HepG2 (cell line): ENCODE data around the gene RNASE13. TPM values are rescaled to one million over a fixed set of nuclear protein-coding genes. Genes with fewer than 3 reads are reported as not detected.
A peak's percentile ranks its signal among the peaks of the same experiment; 100 is the strongest.

Experiments used
- ATF4 ChIP-seq, 2 experiments: fragments of 450-650 bp in 1 of 2; sonication (generic) in 1 of 2; formaldehyde crosslinking; IDR thresholded peaks; 2 replicates each; pipeline versions ENCODE4 v1.5.0 to v1.8.0; 2020 to 2022; ENCODE audit warnings: mild to moderate bottlenecking in 1 of 2, missing genetic modification reagents in 1 of 2
- GATAD2A ChIP-seq: IDR thresholded peaks from 2 replicates; pipeline ENCODE4 v1.6.1; 2016
- MTF1 ChIP-seq: sonication (generic); formaldehyde crosslinking; IDR thresholded peaks from 2 replicates; pipeline ENCODE4 v1.5.0; 2020; ENCODE audit warnings: missing genetic modification reagents
- PAF1 ChIP-seq: IDR thresholded peaks from 2 replicates; pipeline ENCODE4 v1.6.1; 2016; ENCODE audit warnings: missing genetic modification reagents, missing compliant biosample characterization
- TMF1 ChIP-seq: sonication (generic); formaldehyde crosslinking; IDR thresholded peaks from 2 replicates; pipeline ENCODE4 v1.8.1; 2022; ENCODE audit warnings: low read depth, missing genetic modification reagents
- ZBTB25 ChIP-seq: IDR thresholded peaks from 2 replicates; pipeline ENCODE4 v1.6.1; 2018; ENCODE audit warnings: missing genetic modification reagents
- ZBTB4 ChIP-seq: sonication (generic); formaldehyde crosslinking; IDR thresholded peaks from 2 replicates; pipeline ENCODE4 v1.4.0; 2020; ENCODE audit warnings: missing genetic modification reagents, mild to moderate bottlenecking, borderline replicate concordance
- ZFAT ChIP-seq: sonication (generic); formaldehyde crosslinking; conservative IDR thresholded peaks from 2 replicates; pipeline ENCODE4 v1.8.1; 2023; ENCODE audit warnings: missing genetic modification reagents, inconsistent platforms
- ZFP91 ChIP-seq: sonication (generic); formaldehyde crosslinking; IDR thresholded peaks from 2 replicates; pipeline ENCODE4 v1.9.0; 2022; ENCODE audit warnings: missing genetic modification reagents, mild to moderate bottlenecking, borderline replicate concordance
- ZNF24 ChIP-seq: fragments of 450-650 bp; IDR thresholded peaks from 2 replicates; pipeline ENCODE4 v1.6.1; 2017; ENCODE audit warnings: antibody characterized with exemption, mild to moderate bottlenecking
- ZNF550 ChIP-seq: sonication (generic); formaldehyde crosslinking; IDR thresholded peaks from 2 replicates; pipeline ENCODE4 v1.4.0; 2020; ENCODE audit warnings: mild to moderate bottlenecking, missing genetic modification reagents, borderline replicate concordance
- ZNF552 ChIP-seq: sonication (generic); formaldehyde crosslinking; IDR thresholded peaks from 2 replicates; pipeline ENCODE4 v1.9.0; 2022; ENCODE audit warnings: missing genetic modification reagents, mild to moderate bottlenecking, borderline replicate concordance
- ZNF646 ChIP-seq: sonication (generic); formaldehyde crosslinking; IDR thresholded peaks from 2 replicates; pipeline ENCODE4 v1.9.0; 2021; ENCODE audit warnings: mild to moderate bottlenecking, missing genetic modification reagents
- ZNF678 ChIP-seq: sonication (generic); formaldehyde crosslinking; IDR thresholded peaks from 2 replicates; pipeline ENCODE4 v1.4.0; 2020; ENCODE audit warnings: mild to moderate bottlenecking, missing genetic modification reagents
- ZNF790 ChIP-seq: sonication (generic); formaldehyde crosslinking; IDR thresholded peaks from 2 replicates; pipeline ENCODE4 v1.8.0; 2022; ENCODE audit warnings: missing genetic modification reagents, mild to moderate bottlenecking, borderline replicate concordance
- ZSCAN22 ChIP-seq: sonication (generic); formaldehyde crosslinking; IDR thresholded peaks from 2 replicates; pipeline ENCODE4 v1.4.0; 2020; ENCODE audit warnings: mild to moderate bottlenecking, missing genetic modification reagents
- polyA plus RNA-seq, 8 experiments: library from polyadenylated mRNA; depleted of rRNA in 3 of 8; stranded (reverse) in 7 of 8; unstranded in 1 of 8; fragments of >200 nt; fragmentation: Illumina TruSeq in 4 of 8; extraction: Trizol in 4 of 8; gene quantifications; 2 replicates each; pipeline versions ENCODE4 v1.2.1 to v1.2.3, GENCODE V29; 2011 to 2016; ENCODE audit warnings: low read depth in 4 of 8, missing spikeins in 1 of 8, mixed read lengths in 1 of 8; ENCODE audit not compliant: insufficient read depth in 1 of 8
- total RNA-seq, 5 experiments: library from RNA; depleted of rRNA; stranded (reverse); fragments of >200 nt; fragmentation: Illumina TruSeq; extraction: Trizol; gene quantifications; 2 replicates each; pipeline ENCODE4 v1.2.3, GENCODE V29; 2016; ENCODE audit warnings: low read depth in 1 of 5

Gene RNASE13
- total and polyA plus RNA-seq, 2 of the 13 experiments (the other 11 are each of a cell fraction or from before 2014, with no cell fraction given): 1.0 TPM; not detected in 1

GRCh38 chr14:21070610-21071224, 36.1 kb upstream of the RNASE13 start (continued):
- TF ChIP-seq ZBTB4 (no peak), ZNF550 (CRISPR knock-in tag) (no peak), ZNF646 (CRISPR knock-in tag) (no peak), ZNF678 (CRISPR knock-in tag) (0 out of 2 replicates have a peak, but pooled peaks have one; percentile 65), MTF1 (CRISPR knock-in tag) (no peak), ZFP91 (CRISPR knock-in tag) (peak; percentile 70; the same call in 1 of the 2 replicates), ZNF24 (no peak), ZNF790 (CRISPR knock-in tag) (no peak), ZNF552 (CRISPR knock-in tag) (no peak), ZSCAN22 (no peak), TMF1 (no peak), ATF4 (CRISPR knock-in tag; IDR thresholded peaks at IDR 0.05) (no peak), GATAD2A (no peak), ZFAT (CRISPR knock-in tag) (no peak), PAF1 (CRISPR knock-in tag) (no peak), ZBTB25 (no peak)
